GM12891 (cell line): ENCODE results near the gene THBS1.

ENCODE experiments used
- PAX5 ChIP-seq: IDR thresholded peaks from 2 replicates; pipeline ENCODE4 v1.6.1; 2011; ENCODE audit warnings: low read length, moderate library complexity, mild to moderate bottlenecking; ENCODE audit not compliant: insufficient read depth, severe bottlenecking
- POLR2A ChIP-seq: IDR thresholded peaks from 2 replicates; pipeline ENCODE4 v1.6.1; 2011; ENCODE audit warnings: low read depth, low read length, control low read depth
- POLR2AphosphoS5 ChIP-seq: IDR thresholded peaks from 2 replicates; pipeline ENCODE4 v1.6.1; 2011; ENCODE audit warnings: low read depth, low read length, control low read depth
- POU2F2 ChIP-seq: IDR thresholded peaks from 2 replicates; pipeline ENCODE4 v1.6.1; 2011; ENCODE audit warnings: low read depth, mild to moderate bottlenecking, control low read depth, low read length, moderate library complexity
- TAF1 ChIP-seq: IDR thresholded peaks from 2 replicates; pipeline ENCODE4 v1.6.1; 2011; ENCODE audit warnings: low read depth, low read length, control low read depth

GRCh38 chr15:39593656-39594445, 13.0 kb downstream of the THBS1 start:
- TF ChIP-seq POLR2A (no peak), POLR2AphosphoS5 (no peak), TAF1 (no peak), PAX5 (no peak), POU2F2 (no peak)
